ENCODE measurements around the gene ROBO1. TPM values are rescaled to one million over a fixed set of nuclear protein-coding genes. Genes with fewer than 3 reads are reported as not detected.

ROBO1 gene
- total and polyA plus RNA-seq, 2 donors from 2014 or later = 2.1 to 22.1 TPM

DNA sequence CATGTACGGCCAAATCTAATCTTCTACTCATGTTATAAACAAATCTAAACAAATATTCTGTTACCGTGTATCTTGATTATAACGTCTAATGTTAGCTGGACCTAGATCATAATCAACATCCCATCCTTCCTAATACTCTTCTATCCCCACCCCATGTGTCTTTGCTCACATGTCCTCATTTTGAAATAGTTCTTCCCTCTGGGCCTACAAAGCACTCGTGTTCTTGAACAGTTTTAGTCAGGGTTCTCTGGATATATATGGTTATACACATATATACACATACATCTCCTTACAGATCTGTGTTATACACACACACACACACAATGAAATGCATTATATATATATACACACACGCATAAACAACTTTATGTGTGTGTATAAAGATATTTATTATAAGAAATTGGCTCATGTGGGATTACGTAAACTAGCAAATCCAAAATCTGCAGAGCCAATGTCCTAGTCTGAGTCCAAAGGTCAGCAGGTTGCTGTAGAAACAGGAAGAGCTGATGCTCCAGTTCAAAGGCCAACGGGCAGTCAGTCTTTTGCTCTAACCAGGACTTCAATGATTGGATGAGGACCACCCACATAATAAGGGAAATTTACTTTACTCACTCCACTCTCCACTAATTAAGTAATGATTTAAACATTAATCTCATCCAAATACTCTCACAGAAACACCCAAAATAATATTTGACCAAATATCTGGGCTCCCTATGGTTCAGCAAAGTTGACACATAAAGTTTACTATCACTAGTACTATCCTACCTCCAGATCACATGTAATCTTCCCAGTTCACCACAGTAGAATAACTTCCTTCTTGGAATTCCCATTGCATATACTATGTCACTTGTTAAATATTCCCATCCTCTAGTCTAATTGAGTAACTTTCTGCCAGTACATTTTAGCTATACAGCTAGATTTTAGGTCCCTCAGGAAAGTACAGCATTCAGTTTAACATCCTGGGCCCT lies 450.0 kb downstream of the ROBO1 start:
- TF ChIP-seq, protein P1, sequence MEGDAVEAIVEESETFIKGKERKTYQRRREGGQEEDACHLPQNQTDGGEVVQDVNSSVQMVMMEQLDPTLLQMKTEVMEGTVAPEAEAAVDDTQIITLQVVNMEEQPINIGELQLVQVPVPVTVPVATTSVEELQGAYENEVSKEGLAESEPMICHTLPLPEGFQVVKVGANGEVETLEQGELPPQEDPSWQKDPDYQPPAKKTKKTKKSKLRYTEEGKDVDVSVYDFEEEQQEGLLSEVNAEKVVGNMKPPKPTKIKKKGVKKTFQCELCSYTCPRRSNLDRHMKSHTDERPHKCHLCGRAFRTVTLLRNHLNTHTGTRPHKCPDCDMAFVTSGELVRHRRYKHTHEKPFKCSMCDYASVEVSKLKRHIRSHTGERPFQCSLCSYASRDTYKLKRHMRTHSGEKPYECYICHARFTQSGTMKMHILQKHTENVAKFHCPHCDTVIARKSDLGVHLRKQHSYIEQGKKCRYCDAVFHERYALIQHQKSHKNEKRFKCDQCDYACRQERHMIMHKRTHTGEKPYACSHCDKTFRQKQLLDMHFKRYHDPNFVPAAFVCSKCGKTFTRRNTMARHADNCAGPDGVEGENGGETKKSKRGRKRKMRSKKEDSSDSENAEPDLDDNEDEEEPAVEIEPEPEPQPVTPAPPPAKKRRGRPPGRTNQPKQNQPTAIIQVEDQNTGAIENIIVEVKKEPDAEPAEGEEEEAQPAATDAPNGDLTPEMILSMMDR (IDR thresholded peaks at IDR 0.05; ENCODE audit: borderline replicate concordance, extremely low read depth, insufficient read depth) = no peak
- Histone ChIP-seq H3K9ac (ENCODE audit: low read length in 3 of 3) (no peak overlapping the region), H3K4me3 (ENCODE audit: low read length in 3 of 3) (no peak overlapping the region), H3K4me1 (ENCODE audit: control insufficient read depth in 2 of 3, insufficient read depth in 2 of 3, low read depth in 1 of 3, low read length in 3 of 3) (no peaks in the 10 kb centered on the region), H3K9me3 (ENCODE audit: control insufficient read depth in 2 of 3, insufficient read depth in 1 of 3, low read length in 3 of 3) (no peaks in the 10 kb centered on the region), H3K27ac (ENCODE audit: low read depth in 2 of 2, low read length in 2 of 2) (no peak overlapping the region), H3K36me3 (ENCODE audit: control insufficient read depth in 2 of 3, insufficient read depth in 3 of 3, low read length in 3 of 3) (no peaks in the 10 kb centered on the region), H3K27me3 (ENCODE audit: control insufficient read depth, insufficient read depth, low read length) (no peaks in the 10 kb centered on the region)
- FAIRE-seq = no peak
- intact Hi-C loops (cut with DNase I) = no loop called here
- no peak for DNase-seq

DNA sequence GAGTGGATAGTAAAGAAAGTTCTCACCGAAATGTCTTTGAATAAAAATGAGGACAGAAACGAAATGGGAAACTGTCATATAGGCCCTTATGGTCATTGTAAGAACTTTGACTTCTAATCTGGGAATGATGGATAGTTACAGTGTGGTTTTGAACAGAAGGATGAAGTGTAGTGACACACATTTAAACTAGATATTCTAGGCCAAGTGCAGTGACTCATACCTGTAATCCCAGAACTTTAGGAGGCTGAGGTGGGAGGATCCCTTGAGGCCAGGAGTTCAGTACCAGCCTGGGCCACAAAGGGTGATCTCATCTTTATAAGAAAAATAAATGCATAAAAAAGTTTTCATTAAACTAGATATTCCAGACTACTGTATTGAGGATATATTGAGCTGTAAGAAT lies 452.8 kb downstream of the ROBO1 start:
- TF ChIP-seq, protein P1 (IDR thresholded peaks at IDR 0.05; ENCODE audit: borderline replicate concordance, extremely low read depth, insufficient read depth) = no peak
- intact Hi-C loops (cut with DNase I) = no loop called here
- Histone ChIP-seq H3K9me3 (ENCODE audit: control insufficient read depth in 2 of 3, insufficient read depth in 1 of 3, low read length in 3 of 3) (no peaks in the 10 kb centered on the region), H3K36me3 (ENCODE audit: control insufficient read depth in 2 of 3, insufficient read depth in 3 of 3, low read length in 3 of 3) (no peaks in the 10 kb centered on the region), H3K27me3 (ENCODE audit: control insufficient read depth, insufficient read depth, low read length) (no peaks in the 10 kb centered on the region), H3K27ac (ENCODE audit: low read depth in 2 of 2, low read length in 2 of 2) (no peak overlapping the region), H3K4me1 (ENCODE audit: control insufficient read depth in 2 of 3, insufficient read depth in 2 of 3, low read depth in 1 of 3, low read length in 3 of 3) (no peaks in the 10 kb centered on the region), H3K4me3 (ENCODE audit: low read length in 3 of 3) (no peak overlapping the region), H3K9ac (ENCODE audit: low read length in 3 of 3) (no peak overlapping the region)
- FAIRE-seq (no peak), DNase-seq (no peak)

DNA sequence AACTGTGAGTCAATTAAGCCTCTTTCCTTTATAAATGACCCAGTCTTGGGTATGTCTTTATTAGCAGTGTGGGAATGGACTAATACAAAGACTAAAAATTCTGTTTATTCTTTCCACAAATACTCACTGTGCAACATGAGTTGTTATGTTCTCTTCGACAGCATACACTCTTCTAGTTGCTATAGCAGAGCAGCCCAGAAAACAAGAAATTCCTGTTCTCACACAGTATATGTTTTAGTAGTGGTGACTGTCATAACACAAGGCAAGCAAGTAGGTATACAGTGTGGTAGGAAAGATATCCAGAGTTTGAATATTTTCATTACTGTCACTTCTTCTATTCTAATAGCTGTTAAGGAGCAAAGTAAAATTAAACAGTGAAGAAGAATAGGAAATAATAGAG lies 453.3 kb downstream of the ROBO1 start:
- H3K9ac ChIP-seq (ENCODE audit: low read length in 3 of 3) = no peak overlapping the region
- no peaks in the 10 kb centered on the region for H3K36me3 ChIP-seq (ENCODE audit: control insufficient read depth in 2 of 3, insufficient read depth in 3 of 3, low read length in 3 of 3)
- TF ChIP-seq, protein P1 (IDR thresholded peaks at IDR 0.05; ENCODE audit: borderline replicate concordance, extremely low read depth, insufficient read depth) = no peak
- intact Hi-C loops (cut with DNase I) = no loop called here
- no peak overlapping the region for H3K27ac ChIP-seq (ENCODE audit: low read depth in 2 of 2, low read length in 2 of 2)
- no peaks in the 10 kb centered on the region for H3K9me3 ChIP-seq (ENCODE audit: control insufficient read depth in 2 of 3, insufficient read depth in 1 of 3, low read length in 3 of 3)
- no peaks in the 10 kb centered on the region for H3K4me1 ChIP-seq (ENCODE audit: control insufficient read depth in 2 of 3, insufficient read depth in 2 of 3, low read depth in 1 of 3, low read length in 3 of 3)
- H3K4me3 ChIP-seq (ENCODE audit: low read length in 3 of 3) = no peak overlapping the region
- H3K27me3 ChIP-seq (ENCODE audit: control insufficient read depth, insufficient read depth, low read length) = no peaks in the 10 kb centered on the region
- DNase-seq = no peak
- no peak for FAIRE-seq

All from kidney (tissue), 14 donors.